Esophagus squamous epithelium (tissue), 5 donors: Measurements from ENCODE around the gene NSUN6. TPM values are rescaled to one million over a fixed set of nuclear protein-coding genes. Genes with fewer than 3 reads are reported as not detected.
"Not testable (repeated sequence)": the region's sequence is repeated elsewhere in the genome, so short reads cannot be mapped to it uniquely, and the experiment has no call there.

Experiments used
- DNase-seq: peaks from one replicate; lab custom pipeline; 2025; lab: John Stamatoyannopoulos, UW
- H3K27ac ChIP-seq, 4 donors: fragments of 200-600 bp; sonication (generic); one replicate each; pipeline ENCODE4 v1.5.1; 2016 to 2019; ENCODE audit warnings: mild to moderate bottlenecking in 1 of 4
- H3K27me3 ChIP-seq, 4 donors: fragments of 200-600 bp; sonication (generic); 1 replicate in 3 of 4; 2 replicates in 1 of 4; pipeline versions ENCODE4 v1.5.1 to v1.6.0; 2017 to 2021; ENCODE audit warnings: antibody characterized with exemption in 1 of 4
- H3K36me3 ChIP-seq, 3 donors: fragments of 200-600 bp; sonication (generic); one replicate each; pipeline ENCODE4 v1.5.1; 2016 to 2019
- H3K4me1 ChIP-seq, 3 donors: fragments of 200-600 bp; sonication (generic); one replicate each; pipeline ENCODE4 v1.5.1; 2017 to 2019
- H3K4me3 ChIP-seq, 4 donors: fragments of 200-600 bp; sonication (generic); 1 replicate in 3 of 4; 2 replicates in 1 of 4; pipeline ENCODE4 v1.5.1; 2016 to 2019; ENCODE audit warnings: mild to moderate bottlenecking in 2 of 4, moderate library complexity in 1 of 4
- H3K9me3 ChIP-seq, 3 donors: fragments of 200-600 bp; sonication (generic); one replicate each; pipeline ENCODE4 v1.5.1; 2016 to 2019
- POLR2A ChIP-seq, 4 donors: fragments of 450-650 bp; IDR thresholded peaks; one replicate each; pipeline ENCODE4 v1.6.1; 2017; ENCODE audit warnings: antibody characterized with exemption in 4 of 4, mild to moderate bottlenecking in 4 of 4, moderate library complexity in 3 of 4
- WGBS, 2 donors: methylation state at CpG; one replicate each; pipeline ENCODE4 v1.1.5; 2018; 5-methylcytosine and 5-hydroxymethylcytosine counted together
- intact Hi-C: fragments of 100-400 bp; cut with DNase I; formaldehyde crosslinking; loops from one replicate; pipeline ENCODE4 v1.15.0; 2022
- total RNA-seq, 4 donors: library from RNA; depleted of rRNA; stranded (reverse); fragments of >200 nt; gene quantifications; one replicate each; pipeline ENCODE4 v1.1.0, GENCODE V29; 2016
- TF ChIP-seq, protein P1 (sequence below), 6 experiments: fragments of 450-650 bp in 4 of 6; fragments of 200-600 bp in 2 of 6; sonication (generic) in 2 of 6; IDR thresholded peaks; one replicate each; pipeline ENCODE4 v1.5.1; 2016 to 2019; ENCODE audit warnings: antibody characterized with exemption in 6 of 6, mild to moderate bottlenecking in 4 of 6, moderate library complexity in 4 of 6
- donor health status: DM: yes; HTN: yes; CAD: no.

The NSUN6 gene
- total RNA-seq, 4 donors from 2014 or later, result 3.4 to 10.1 (median 5.6) TPM

DNA sequence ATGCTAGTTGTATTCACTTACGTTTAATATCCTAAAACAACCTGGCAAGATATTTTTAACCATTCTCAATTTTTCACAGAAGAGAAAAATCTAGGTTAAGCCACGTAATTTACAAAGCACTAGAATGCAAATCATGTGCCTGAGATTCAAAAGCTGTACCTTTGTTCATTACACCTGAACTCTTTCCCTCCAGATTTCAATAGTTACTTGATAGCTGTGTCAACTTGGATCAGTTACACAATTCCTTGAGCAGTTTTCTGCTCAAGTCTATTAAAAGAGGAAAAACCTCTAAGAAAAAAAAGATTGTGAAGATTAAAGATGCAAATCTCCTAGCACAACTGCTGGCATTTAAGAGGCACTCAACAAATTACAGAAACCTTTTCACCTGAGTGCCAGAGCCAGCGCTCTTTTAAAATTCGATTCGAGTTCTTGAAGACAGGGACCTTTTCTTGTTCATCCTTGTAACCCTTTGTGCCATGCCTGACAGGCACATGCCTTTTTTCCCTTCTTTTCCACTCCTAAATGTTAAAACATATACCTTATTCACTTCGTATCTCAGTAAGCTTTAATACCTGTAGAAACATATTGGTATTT lies 886 bp downstream of the NSUN6 start:
- TF ChIP-seq POLR2A (IDR thresholded peaks at IDR 0.05), result no peak
- TF ChIP-seq, protein P1, sequence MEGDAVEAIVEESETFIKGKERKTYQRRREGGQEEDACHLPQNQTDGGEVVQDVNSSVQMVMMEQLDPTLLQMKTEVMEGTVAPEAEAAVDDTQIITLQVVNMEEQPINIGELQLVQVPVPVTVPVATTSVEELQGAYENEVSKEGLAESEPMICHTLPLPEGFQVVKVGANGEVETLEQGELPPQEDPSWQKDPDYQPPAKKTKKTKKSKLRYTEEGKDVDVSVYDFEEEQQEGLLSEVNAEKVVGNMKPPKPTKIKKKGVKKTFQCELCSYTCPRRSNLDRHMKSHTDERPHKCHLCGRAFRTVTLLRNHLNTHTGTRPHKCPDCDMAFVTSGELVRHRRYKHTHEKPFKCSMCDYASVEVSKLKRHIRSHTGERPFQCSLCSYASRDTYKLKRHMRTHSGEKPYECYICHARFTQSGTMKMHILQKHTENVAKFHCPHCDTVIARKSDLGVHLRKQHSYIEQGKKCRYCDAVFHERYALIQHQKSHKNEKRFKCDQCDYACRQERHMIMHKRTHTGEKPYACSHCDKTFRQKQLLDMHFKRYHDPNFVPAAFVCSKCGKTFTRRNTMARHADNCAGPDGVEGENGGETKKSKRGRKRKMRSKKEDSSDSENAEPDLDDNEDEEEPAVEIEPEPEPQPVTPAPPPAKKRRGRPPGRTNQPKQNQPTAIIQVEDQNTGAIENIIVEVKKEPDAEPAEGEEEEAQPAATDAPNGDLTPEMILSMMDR (IDR thresholded peaks at IDR 0.05), result no peak
- H3K27ac ChIP-seq, result peak overlapping the region in 3 of 4 donors; percentile 86 to 91 (median 88)
- DNase-seq, result no peak
- peaks cover 0 to 34% (median 11%) of the 10 kb centered on the region in 3 donors for H3K4me1 ChIP-seq
- no peaks in the 10 kb centered on the region for H3K27me3 ChIP-seq
- intact Hi-C loops, result no loop called here
- H3K36me3 ChIP-seq, result peaks cover 0 to 22% (median 0%) of the 10 kb centered on the region in 3 donors
- WGBS, 2 donors, result 3 to 7% methylated on average over 6 of the region's 6 CpGs
- peak overlapping the region; percentile 57 to 84 (median 66) for H3K4me3 ChIP-seq
- no peaks in the 10 kb centered on the region for H3K9me3 ChIP-seq

DNA sequence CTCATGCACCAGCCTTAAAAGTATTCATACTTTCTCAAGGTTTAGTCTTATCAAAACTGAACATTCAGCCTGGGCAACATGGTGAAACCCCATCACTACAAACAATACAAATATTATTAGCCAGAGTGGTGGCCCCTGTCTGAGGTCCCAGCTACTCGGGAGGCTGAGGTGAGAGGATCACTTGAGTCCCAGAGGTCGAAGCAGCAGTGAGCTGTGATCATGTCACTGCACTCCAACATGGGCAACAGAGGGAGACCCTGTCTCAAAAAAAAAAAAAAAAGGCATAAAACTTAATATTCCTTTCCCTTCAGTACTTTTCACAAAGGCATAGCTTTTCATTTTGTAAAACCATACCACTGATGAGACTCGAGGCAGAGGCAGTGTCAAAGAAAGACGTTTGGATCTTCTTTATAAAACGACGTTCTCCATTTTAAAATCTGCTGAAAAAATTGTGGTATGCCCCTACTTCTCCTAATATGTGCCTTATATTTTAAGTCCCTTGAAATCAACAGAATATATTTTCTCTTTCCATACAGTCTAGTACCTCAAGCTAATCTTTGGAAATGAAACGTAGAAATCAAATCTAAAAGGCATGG lies 1.9 kb downstream of the NSUN6 start:
- intact Hi-C loops, result no loop called here
- peaks cover 0 to 34% (median 11%) of the 10 kb centered on the region in 3 donors for H3K4me1 ChIP-seq
- H3K27ac ChIP-seq, result no peak overlapping the region
- TF ChIP-seq, protein P1 (IDR thresholded peaks at IDR 0.05), result no peak
- TF ChIP-seq POLR2A (IDR thresholded peaks at IDR 0.05), result no peak
- H3K4me3 ChIP-seq, result peak overlapping the region in 1 of 4 donors; percentile 84
- no peak for DNase-seq
- no peaks in the 10 kb centered on the region for H3K9me3 ChIP-seq
- H3K36me3 ChIP-seq, result peaks cover 0 to 27% (median 0%) of the 10 kb centered on the region in 3 donors
- WGBS, 2 donors, result 70 to 77% methylated on average over 7 of the region's 7 CpGs
- H3K27me3 ChIP-seq, result no peaks in the 10 kb centered on the region

DNA sequence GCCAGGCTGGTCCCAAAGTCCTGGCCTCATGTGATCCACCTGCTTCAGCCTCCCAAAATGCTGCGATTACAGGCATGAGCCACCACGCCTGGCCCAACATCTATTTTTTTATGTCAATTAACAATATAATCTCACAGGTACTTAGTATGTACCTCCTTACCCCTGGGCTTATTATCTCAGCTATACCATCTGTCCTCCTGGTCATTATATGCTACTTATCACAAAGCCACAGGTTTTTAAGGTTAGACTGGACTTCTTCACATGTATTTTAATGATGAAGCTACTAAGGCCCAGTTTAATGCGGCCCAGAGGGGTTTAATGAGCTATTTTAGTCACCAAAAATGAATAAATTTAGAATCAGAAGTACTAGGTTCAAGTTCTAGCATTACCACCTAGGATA lies 3.4 kb downstream of the NSUN6 start:
- DNase-seq, result no peak
- intact Hi-C loops, result no loop called here
- H3K36me3 ChIP-seq, result peaks cover 0 to 27% (median 0%) of the 10 kb centered on the region in 3 donors
- H3K27me3 ChIP-seq, result no peaks in the 10 kb centered on the region
- peaks cover 0 to 34% (median 11%) of the 10 kb centered on the region in 3 donors for H3K4me1 ChIP-seq
- no peak overlapping the region for H3K4me3 ChIP-seq
- WGBS, 2 donors, result 98 to 100% methylated on average over 3 of the region's 3 CpGs
- no peaks in the 10 kb centered on the region for H3K9me3 ChIP-seq
- H3K27ac ChIP-seq, result no peak overlapping the region
- TF ChIP-seq, protein P1 (IDR thresholded peaks at IDR 0.05), result no peak
- no peak for TF ChIP-seq POLR2A (IDR thresholded peaks at IDR 0.05)

DNA sequence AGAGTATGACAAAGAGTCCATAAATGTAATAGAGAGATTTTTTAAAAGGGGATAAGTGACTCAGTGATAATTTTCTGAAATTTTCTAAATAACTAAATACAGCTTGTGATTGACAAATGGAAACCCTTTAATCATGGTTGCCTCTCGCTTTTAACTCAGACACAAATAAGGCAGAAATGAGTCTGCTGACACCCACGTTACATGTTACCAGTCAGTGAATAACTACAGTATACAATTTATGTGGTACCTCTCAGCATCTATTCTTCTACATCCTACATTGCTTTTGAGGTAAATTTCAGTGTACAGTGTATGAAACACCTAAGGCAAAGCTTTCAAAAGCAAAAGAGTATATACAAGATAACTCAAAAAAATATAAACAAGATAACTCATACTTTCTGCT lies 4.2 kb downstream of the NSUN6 start:
- TF ChIP-seq POLR2A (IDR thresholded peaks at IDR 0.05), result no peak
- TF ChIP-seq, protein P1 (IDR thresholded peaks at IDR 0.05), result no peak
- intact Hi-C loops, result no loop called here
- WGBS, 2 donors, result 80 to 95% methylated on average over 2 of the region's 2 CpGs
- DNase-seq, result no peak
- Histone ChIP-seq H3K27ac (no peak overlapping the region), H3K27me3 (no peaks in the 10 kb centered on the region), H3K4me1 (peaks cover 0 to 32% (median 11%) of the 10 kb centered on the region in 3 donors), H3K4me3 (no peak overlapping the region), H3K36me3 (peaks cover 0 to 32% (median 0%) of the 10 kb centered on the region in 3 donors), H3K9me3 (no peaks in the 10 kb centered on the region)

DNA sequence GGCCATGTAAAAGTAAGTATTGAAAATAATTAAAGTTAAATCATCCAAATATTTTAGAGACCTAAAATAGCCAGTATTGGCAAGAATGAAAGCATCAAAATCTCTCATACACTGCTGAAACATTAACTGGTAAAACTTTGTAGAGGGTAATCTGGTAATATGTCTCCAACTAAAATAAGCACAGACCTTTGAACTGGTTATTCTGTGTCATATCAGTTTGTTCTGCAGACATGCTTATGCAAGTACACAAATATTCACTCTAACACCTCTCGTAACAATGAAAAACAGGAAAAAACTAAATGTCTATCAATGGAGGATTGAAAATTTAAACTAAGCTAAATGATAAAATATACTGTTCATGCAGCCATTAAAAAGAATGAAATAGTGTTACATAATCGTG lies 11.7 kb downstream of the NSUN6 start:
- DNase-seq, H3K4me3 ChIP-seq, H3K9me3 ChIP-seq, intact Hi-C loops, H3K27ac ChIP-seq, H3K27me3 ChIP-seq, H3K4me1 ChIP-seq: not testable (repeated sequence)
- H3K36me3 ChIP-seq, result peaks cover 0 to 16% (median 0%) of the 10 kb centered on the region in 3 donors
- WGBS, 2 donors, result 82 to 86% methylated on average over 2 of the region's 2 CpGs

DNA sequence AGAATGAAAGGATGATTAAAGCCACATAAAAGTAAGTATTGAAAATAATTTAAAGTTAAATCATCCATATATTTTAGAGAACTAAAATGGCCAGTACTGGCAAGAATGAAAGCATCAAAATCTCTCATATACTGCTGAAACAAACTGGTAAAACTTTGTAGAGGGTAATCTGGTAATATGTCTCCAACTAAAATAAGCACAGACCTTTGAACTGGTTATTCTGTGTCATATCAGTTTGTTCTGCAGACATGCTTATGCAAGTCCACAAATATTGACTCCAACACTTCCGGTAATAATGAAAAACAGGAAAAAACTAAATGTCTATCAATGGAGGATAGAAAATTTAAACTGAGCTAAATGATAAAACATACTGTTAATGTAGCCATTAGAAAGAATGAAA lies 14.0 kb downstream of the NSUN6 start:
- not testable (repeated sequence) for DNase-seq
- WGBS, 2 donors, result 54 to 70% methylated on average over 1 of the region's 1 CpG

More for the DNA sequence above, 14.0 kb downstream of the NSUN6 start:
- H3K4me1 ChIP-seq, H3K4me3 ChIP-seq, intact Hi-C loops, H3K27me3 ChIP-seq, H3K9me3 ChIP-seq, H3K27ac ChIP-seq: not testable (repeated sequence)
- H3K36me3 ChIP-seq, result peaks cover 0 to 18% (median 0%) of the 10 kb centered on the region in 3 donors
